GM18951 (cell line): ENCODE measurements around the gene CCL19.
"Not testable (repeated sequence)": the region's sequence is repeated elsewhere in the genome, so short reads cannot be mapped to it uniquely, and the experiment has no call there.

Experiments
- POLR2A ChIP-seq: IDR thresholded peaks from 4 replicates; pipeline ENCODE4 v1.6.1; 2011; ENCODE audit warnings: mild to moderate bottlenecking; ENCODE audit not compliant: insufficient read length, insufficient read depth; ENCODE audit errors: extremely low read depth
- in situ Hi-C: fragments of 300-500 bp; cut with MboI; formaldehyde crosslinking; loops from one replicate; pipeline ENCODE4 v1.12.0; 2022; ENCODE audit warnings: low sequenced_read_pairs, mixed read lengths, inconsistent platforms; ENCODE audit not compliant: unreplicated experiment

Gene CCL19

DNA sequence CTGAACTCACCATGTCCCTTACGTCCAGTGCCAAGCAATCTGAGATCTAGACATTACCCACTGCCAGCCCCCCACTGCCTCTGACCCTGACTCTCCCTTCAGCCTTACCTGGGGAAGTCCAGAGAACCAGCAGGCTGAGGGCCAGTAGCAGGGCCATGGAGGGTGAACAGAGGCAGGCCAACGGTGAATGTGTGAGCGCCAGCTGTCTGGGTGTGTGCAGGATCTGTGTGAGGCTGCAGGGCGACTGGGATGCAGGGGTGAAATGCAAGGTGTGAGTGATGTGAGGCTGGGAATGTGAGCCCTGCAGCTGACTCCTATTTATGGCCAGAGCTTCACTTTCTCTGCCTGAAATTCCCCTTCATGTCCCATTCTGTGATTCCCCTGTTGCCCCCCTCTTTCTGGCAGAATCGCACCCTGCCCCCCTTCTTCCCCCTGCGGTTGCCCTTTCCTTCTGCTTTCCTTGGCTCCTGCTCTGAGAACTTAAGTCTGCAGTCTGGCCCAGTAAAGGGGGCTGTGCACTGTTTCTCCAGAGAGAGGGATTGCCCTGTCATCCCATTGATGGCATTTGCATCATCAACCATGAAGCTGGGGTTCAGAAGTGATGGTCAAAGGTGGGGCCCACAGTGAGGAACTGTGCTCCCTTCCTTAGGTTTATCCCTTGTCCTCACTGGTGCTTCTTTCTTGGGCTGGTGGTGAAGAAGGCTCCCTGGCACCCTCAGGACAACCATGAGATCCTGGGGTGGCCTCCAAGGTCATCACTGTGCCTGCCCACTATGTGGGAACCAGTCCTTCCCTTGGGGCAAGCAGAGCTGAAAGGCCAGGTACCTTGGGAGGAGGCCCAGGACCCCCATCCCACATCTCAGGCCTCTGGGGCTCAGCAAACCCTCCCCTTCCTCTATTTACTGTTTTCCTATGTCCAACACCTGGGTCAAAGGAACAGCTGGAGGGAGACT is at the start of gene CCL19:
Gene CCL19 (minus strand): TSS at position 294 of the 953 bp plus-strand sequence. CDS start 137 bp downstream, at position 157.
- in situ Hi-C loops, result no loop called here
- no peak for TF ChIP-seq POLR2A

DNA sequence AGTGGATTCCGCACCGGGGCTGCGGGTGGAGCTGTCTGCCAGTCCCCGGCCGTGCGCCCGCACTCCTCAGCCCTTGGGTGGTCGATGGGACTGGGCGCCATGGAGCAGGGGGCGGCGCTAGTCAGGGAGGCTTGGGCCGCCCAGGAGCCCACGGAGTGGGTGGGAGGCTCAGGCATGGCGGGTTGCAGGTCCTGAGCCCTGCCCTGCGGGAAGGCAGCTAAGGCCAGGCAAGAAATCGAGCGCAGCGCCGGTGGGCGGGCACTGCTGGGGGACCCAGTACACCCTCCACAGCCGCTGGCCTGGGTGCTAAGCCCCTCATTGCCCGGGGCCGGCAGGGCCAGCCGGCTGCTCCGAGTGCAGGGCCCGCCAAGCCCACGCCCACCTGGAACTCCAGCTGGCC is 49.1 kb upstream of the CCL19 start:
- in situ Hi-C loops, result not testable (repeated sequence)

- in situ Hi-C loops, result no loop called here
- TF ChIP-seq POLR2A, result no peak
Measured at GRCh38 chr9:34737677-34738260, 46.7 kb upstream of the CCL19 start.

DNA sequence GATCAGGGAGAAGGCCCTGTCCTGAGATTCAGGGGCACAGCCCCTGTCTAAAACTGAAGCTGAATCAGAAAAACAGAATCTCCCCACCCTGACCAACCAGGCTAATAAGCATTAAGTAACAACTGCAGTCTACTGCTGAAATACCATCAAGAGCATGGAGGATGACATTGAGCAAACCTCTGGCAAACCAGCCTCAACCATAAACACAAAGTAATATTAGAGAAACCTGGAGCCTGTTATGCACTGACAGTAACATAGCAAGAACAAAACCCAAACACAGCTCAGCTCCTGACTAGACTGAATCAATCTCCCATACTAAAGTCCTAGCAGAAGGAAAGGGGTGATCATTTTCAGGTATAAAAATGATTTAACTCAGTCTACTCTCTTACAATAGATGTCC is 43.6 kb upstream of the CCL19 start:
- in situ Hi-C loops, result no loop called here
- no peak for TF ChIP-seq POLR2A

GRCh38 chr9:34732886-34733285 is 41.8 kb upstream of the CCL19 start:
- TF ChIP-seq POLR2A, result no peak

DNA sequence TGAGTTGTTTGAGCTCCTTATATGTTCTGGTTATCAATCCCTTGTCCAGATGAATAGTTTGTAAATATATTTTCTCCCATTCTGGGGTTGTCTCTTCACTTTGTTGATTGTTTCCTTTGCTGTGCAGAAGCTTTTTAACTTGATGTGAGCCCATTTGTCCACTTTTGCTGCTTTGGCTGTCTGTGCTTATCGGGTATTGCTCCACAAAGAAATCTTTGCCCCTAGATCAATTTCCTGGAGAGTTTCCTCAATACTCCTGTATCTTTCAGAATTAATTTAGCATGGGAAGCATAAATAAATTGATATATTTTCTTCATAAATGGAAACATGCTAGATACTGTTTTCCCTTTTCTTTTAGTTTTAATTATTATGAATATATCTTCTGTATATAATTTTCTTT is 41.4 kb upstream of the CCL19 start:
- TF ChIP-seq POLR2A, result no peak
- in situ Hi-C loops, result no loop called here

More at GRCh38 chr9:34732886-34733285, 41.8 kb upstream of the CCL19 start:
- in situ Hi-C loops, result no loop called here

DNA sequence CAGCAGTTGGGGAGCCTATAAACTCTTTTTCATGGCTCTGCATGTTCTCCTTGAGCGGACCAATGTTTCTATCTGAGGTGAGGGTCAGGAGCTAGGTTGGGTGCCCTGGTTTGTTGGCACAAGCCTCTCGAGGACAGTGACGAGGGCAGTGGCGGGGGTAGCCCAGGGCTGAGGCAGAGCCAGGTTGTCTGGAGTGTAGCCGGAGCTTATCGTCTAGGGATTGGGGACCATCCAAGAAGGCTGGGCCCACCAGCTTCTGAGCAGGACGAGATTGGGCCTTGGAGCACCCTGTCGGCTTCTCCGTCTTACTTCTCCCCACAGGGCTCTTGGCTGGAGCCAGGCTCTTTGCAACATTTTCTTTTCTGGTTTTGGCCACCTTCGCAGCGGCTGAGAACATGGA is 32.1 kb upstream of the CCL19 start:
- in situ Hi-C loops, result no loop called here

DNA sequence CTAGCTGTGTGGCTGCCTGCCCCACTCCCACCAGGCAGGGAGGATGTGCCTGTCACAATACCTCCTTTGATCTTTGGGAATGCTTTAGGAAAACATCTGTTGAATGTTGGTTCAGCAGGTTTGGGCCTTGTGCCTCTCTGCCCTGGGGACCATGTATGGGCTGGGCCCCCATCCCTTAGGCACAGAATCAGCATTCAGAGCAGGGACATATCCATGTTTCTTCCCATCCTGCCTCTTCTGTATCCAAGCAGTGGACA is 28.6 kb upstream of the CCL19 start:
- in situ Hi-C loops, result not testable (repeated sequence)

More for the DNA sequence above, 32.1 kb upstream of the CCL19 start:
- no peak for TF ChIP-seq POLR2A

DNA sequence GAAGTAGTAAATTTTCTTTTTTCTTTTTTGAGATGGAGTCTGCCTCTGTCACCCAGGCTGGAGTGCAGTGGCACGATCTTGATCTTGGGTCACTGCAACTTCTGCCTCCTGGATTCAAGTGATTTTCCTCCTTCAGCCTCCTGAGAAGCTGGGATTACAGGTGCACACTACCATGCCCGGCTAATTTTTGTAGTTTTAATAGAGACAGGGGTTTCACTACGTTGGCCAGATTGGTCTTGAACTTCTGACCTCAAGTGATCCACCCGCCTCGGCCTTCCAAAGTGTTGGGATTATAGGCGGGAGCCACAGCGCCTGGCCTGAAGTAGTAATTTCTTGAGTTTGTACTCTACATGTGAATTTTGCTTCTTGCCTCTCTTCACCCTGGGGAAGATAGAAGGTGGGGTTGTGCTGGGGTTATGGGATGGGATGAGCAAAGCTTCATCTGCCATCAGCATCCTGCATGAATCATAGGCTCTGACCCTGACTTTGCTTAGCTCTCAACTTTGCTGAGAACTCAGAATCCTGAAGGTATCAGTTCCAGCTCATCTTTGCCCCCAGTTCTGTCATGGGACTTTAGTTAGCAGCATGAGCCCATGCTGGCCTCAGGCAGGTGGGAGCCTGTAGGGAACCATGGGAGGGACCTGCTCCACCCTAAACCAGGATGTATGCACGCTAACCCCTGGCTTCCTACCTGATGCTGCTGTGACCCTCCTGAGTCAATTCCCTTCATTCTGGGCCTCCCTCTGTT is 28.1 kb upstream of the CCL19 start:
- in situ Hi-C loops, result no loop called here
- TF ChIP-seq POLR2A, result no peak

DNA sequence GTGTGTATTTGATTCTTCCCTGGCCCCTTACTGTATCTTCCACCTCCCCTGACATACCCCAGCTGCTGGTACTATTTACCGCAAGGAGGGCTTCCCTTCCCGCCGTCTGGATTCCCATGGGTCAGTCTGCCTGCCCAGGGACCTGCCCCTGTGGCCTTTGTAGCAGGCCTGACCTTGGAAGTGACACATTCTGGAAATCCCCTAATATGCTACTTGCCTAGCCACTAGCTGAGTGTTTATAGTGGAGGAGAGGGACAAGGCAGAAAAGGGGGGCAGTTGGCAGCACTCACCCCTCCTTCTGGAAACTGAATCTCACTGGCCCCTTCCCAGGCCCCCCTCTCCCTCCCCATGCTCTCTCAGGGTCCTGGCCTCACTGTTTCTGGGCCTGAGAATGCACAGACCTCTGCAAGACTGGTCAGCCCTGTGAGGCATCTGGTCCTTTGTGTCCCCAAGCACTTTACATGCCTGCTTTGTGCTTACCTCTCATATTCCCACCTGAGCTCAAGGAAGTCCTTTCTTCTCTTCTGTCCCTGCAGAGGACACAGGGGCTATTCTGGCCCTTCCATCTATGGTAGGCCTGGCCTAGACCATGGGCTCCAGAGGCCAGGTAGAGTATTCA is 27.0 kb upstream of the CCL19 start:
- in situ Hi-C loops, result no loop called here

DNA sequence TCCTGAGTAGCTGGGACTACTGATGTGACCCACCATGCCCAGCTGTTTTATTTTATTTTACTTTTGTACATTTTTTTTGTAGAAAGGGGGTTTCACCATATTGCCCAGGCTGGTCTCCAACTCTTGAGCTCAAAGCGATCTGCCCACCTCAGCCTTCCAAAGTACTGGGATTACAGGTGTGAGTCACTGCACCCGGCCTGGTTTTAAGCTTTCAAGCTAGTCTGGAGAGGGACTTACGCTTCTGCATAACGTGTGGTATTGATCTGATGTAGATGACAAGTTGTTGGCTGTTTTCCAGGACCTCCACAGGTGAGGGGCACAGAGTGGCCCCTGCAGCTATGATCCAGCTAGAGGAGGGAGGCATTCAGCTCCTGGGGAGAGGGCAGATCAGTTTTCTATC is 25.6 kb upstream of the CCL19 start:
- in situ Hi-C loops, result no loop called here

More for the DNA sequence above, 27.0 kb upstream of the CCL19 start:
- no peak for TF ChIP-seq POLR2A

DNA sequence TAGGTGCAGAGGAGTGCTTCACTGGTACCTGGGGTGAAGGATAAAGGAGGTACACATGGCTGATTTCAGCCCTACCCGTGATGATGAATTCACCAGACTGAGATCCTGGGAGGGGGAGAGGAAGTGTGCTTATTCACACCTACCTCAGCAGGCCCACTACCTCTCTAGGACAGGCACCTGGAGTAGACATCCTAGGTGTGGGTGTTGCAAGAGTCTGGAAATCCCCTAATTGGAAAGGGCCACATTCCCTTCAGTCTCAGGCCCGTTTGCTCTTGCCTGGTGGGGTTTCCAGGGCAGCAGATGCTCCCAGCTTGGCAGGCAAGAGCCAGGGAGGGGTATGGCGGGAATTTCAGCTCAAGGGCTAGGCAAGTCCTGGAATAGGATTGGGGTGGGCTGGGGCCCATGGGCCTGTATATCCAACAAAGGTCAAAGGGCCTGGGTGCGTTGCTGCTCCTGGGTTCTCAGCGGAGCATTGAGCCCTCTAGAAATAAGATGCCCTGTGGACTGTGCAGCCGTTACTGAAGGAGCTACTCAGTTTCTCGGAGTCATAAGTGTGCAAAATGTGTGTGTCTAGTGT is 24.7 kb upstream of the CCL19 start:
- no peak for TF ChIP-seq POLR2A
- in situ Hi-C loops, result no loop called here

More for the DNA sequence above, 25.6 kb upstream of the CCL19 start:
- TF ChIP-seq POLR2A, result no peak

- in situ Hi-C loops, result no loop called here
- TF ChIP-seq POLR2A, result no peak
Measured at GRCh38 chr9:34714007-34714406, 22.9 kb upstream of the CCL19 start.

GRCh38 chr9:34712140-34712539 is 21.1 kb upstream of the CCL19 start:
- in situ Hi-C loops, result no loop called here
- TF ChIP-seq POLR2A, result no peak
